GM18861 (cell line): ENCODE results near the gene C11orf58.
A peak's percentile ranks its signal among the peaks of the same experiment; 100 is the strongest.

ENCODE experiments used
- ATAC-seq: cut with Tn5 transposase; IDR thresholded peaks from one replicate; pipeline ENCODE4 v1.9.1; 2021; ENCODE audit not compliant: unreplicated experiment

The C11orf58 gene

DNA sequence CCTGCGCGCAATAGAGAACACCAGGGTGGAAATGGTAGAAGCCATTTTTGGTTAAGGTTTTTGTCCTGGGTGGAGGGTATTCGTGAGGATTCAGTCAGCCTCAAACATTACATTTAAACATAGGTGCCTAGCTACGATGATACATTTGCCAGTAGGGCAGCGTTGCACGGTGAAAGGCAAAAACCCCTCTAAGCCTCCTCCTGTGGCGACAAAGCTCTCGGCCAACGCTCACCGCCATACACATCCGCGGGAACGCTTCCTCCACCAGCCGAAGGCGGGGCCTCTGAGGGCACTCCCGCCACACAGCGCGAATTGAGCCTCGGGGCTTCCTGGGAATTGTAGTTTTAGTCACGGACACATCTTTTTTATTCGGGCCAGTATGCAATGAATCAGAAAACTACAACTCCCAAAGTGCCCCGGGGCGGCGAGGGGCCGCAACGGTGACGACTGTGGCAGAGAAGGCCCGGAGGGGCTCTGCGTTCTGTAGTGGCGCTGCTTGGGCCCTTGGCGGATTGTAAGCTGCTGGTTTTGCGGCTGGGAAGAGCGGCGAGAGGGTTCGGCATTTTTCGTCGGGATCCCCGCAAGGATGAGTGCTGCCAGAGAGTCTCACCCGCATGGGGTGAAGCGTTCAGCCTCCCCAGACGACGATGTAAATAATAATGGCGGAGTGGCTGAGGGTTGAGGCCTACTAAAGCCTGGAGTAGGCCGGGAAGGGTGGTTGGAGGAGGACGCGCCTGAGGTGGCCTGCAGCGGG, at the start of gene C11orf58:
TSS of gene C11orf58 (plus strand) at position 455 of the 754 bp plus-strand sequence. CDS start at position 587, 132 bp downstream.
- peak; percentile 99 for ATAC-seq

DNA sequence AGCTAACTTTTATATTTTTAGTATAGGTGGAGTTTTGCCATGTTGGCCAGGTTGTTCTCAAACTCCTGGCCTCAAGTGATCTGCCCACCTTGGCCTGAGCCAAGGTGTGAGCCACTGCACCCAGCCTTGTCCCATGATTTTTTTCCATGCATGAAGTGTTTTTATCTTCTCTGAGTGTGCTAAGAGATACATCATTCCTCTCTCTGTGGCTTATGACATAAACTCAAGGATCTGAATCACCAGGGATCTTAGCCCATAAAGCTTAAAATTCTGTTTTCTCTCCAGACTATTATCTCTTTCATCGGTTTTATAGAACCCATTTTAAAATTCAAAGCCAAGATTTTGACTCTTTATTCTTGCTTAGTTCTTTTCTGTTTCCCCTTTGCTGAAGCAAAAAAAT, 48.4 kb upstream of the C11orf58 start:
- no peak for ATAC-seq

DNA sequence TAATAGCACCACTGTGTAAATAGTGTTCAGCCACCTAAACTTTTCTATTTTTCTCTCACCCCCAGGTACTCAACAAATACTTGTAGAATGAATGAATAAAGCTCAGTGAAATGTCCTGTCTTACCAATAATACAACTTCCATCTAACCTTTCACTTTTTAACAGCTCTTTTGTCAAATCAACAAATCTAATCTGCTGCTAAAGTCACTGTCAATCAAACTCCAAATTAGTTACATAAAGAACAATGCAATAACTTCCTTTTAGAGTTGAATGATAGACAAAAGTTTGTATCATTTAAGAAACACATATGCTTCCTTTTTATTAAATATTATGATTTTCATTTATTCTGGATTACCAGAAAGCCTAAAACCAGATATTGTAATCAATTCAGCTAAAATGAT, 34.7 kb upstream of the C11orf58 start:
- ATAC-seq, result no peak

DNA sequence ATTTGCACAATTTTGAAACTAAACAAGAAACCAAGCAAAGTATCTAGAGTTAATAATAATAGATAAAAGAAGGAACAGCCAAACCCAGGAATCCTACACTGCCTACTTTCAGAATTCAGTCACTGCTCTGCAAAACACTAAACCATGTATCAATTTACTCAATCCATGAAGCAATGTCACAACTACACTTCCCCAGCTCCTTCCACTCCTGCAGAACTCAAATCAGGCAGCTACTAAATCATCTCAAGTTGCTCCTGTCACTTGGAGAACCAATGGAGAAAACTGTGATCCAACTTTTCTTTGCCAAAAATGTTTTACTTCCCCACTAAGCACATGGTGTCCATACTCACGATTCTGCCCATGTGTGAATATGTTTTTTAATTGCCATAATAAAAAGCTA, 24.9 kb upstream of the C11orf58 start:
- no peak for ATAC-seq

DNA sequence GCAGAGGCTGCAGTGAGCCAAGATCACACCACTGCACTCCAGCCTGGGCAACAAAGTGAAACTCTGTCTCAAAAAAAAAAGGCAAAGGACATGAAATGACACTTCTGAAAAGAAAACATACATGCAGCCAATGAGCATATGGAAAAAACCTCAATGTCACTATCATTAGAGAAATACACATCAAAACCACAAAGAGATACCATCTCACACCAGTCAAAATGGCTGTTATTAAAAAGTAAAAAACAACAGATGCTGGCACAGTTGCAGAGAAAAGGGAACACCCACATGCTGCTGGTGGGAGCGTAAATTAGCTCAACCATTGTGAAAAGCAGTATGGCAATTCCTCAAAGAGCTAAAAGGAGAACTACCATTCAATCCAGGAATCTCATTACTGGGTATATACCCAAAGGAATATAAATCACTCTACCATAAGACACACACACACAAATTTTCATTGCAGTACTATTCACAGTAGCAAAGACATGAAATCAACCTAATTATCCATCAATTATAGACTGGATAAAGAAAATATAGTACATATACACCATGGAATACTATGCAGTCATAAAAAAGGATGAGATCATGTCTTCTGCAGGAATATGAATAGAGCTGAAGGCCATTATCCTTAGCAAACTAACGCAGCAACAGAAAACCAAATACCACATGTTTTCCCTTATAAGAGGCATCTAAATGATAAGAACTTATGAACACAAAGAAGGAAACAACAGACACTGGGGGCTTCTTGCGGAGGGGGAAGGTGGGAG, 15.7 kb upstream of the C11orf58 start:
- ATAC-seq, result no peak

DNA sequence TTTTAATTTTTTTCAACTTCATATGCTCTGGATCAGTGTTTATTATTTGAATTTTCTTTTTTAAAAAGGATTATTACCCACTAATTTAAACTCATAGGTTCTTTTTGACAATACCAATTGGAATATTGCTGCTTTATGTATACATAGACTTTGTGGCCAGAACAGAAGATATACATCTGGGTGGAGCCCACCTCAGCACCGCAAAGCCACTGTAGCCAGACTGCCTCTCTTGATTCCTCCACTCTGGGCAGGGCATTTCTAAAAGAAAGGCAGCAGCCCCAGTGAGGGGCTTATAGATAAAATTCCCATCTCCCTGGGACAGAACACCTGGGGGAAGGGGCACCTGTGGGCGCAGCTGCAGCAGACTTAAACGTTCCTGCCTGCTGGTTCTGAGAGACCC, 10.6 kb upstream of the C11orf58 start:
- no peak for ATAC-seq

DNA sequence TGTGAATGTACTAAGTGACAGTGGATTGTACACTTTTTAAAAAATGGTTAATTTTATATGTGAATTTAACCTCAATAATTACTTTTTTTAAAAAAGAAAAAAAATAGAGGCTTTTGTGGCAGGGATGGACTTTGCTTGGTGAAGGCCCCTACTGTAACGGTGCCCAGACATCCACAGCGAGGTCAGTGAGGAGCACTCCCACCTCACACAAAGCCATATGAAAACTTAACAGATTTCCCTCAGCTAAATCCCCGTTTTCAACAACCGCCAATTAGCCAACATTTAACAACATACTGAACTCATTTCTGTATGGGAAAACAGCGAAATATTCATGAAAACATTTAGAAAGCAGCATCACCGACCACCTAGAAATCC, 642 bp upstream of the C11orf58 start:
- no peak for ATAC-seq

DNA sequence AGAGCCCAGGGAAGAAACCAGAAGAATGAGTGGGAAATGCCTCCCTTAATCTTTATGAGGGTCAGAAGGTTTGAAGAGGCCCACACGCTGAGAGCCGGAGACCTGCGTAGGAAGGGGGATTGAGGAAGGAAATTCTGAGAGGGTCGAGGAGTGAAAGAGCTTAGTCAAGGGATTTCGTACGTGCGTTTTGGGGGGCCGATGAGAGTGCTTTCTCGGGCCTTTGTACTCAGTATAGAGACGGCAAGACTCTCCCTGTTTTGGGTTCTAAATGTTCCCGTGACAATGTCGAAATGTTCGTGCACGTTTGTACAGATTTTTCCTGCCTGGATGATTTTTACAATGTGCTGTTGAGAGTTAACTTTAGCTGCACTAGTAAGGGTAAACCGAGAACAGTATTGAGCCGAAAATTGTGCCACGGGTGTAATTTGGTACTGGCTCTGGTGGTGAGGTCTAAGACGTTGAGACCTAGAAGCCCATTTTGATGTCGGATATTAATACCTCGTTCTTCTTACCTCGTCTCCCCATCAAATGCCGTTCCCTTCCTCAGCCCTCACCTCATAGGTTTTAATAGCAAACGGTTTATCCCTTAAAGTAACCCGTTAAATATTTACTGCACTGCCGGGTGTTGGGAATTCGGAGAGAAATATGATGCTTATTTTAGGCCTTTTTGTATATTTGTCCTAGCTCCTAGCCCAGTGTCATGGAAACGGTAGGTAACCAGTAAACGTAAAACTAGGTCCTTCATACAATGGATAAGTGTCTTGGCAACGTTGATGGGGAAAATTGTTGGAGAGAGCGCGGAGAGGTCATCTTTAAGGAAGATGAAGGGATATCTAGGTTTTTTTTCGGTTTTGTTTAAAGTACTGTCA, 734 bp downstream of the C11orf58 start:
- no peak for ATAC-seq

DNA sequence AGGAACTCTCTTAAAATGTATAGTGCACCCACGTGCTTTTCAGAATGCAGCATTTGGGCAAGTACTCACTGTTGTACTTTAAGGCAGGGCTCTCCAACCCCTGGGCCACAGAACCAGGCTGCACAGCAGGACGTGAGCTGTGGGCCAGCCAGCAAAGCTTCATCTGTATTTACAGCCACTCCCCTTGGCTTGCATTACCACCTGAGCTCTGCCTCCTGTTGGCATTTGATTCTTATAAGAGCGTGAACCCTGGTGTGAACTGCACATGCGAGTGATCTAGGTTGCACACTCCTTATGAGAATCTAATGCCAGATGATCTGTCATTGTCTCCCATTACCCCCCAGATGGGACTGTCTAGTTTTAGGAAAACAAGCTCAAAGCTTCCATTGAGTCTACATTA, 3.0 kb downstream of the C11orf58 start:
- ATAC-seq, result no peak

DNA sequence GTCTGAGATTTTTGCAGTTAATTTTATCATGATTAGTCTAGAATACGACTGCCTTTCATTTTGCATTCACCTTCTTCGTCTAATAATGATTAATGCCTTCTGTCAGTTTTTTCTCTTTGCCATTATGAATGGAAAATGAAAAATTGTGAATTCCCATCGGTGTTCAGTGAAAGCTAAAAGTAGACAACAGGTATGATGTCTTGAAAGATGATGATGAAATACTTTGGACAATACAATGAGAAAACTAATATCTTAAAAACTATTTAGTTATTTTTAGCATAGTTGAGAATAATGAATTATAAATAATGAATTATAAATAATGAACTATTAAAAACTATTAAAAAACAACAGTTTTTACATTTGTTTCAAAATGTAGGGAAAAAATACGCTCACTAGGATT, 5.0 kb downstream of the C11orf58 start:
- ATAC-seq, result no peak

DNA sequence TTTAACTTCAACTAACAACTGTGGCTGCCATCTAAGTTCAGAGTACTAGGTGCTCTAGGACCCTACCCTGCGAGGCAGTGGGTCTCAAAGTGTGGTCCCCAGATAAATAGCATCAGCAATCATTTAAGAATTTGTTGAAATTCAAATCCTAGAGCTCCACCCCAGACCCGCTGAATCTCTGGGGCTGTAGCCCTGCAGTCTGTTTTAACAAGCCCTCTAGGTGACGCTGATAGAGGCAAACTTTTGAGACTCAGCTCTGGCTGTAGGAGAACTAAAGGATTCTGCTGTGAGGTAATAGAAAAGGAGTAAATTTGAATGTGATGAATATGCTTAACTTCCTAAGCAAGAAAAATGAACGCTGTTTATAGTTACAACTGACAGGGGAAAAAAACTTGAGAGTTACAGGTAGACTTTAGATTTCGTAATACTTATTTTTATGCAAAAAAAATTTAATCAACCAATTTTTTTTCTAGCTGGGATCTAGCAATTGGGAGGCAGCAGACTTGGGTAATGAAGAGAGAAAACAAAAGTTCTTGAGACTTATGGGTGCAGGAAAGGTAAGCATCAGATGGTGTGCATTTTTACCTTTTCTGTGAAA, 5.8 kb downstream of the C11orf58 start:
- no peak for ATAC-seq

DNA sequence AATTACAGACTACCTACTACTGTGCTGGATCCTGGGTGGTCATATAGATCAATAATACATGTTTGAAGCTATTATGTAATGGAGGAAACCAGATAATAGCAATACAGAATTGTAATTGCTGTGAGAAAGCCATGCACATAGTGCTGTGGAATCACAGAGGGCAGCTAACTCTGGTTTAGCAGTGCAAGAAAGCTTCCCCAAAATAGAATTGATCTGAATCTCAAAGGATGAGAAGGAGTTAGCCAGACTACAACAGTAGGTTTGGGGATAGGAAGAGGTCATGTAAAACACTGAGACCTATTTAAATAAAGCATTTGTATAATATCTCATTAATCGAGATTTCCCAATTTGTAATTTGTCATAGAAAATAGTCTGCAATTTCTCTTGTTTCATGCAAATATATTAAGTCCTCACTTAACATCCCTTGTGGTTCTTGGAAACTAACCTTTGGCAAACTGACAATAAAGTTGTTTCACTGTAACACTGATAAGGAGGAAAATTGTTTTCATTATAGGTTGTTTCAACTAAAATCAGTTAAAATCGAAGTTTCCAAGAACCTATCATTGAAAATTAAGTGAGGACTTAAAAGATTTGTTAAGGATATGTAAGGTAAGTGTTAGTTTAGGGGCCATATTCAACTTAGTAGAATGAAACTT, 7.6 kb downstream of the C11orf58 start:
- no peak for ATAC-seq

DNA sequence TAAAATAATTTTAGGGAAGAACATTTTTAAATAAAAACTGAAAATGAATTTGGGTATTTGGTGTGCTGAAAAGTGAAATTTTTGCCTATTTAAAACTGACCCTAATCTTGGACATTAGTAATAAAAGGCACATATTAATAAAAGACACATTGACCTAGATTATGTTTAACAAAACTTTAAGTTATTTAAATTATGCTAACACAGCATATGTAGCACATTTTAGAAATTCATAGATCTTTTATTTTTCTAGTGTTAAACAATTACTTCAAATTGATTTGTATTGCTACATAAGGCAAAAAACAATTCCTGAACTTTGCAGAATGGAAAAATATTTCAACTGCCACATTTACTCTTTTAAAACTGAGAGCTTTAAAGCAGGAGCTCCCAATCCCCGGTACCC, 10.6 kb downstream of the C11orf58 start:
- no peak for ATAC-seq

DNA sequence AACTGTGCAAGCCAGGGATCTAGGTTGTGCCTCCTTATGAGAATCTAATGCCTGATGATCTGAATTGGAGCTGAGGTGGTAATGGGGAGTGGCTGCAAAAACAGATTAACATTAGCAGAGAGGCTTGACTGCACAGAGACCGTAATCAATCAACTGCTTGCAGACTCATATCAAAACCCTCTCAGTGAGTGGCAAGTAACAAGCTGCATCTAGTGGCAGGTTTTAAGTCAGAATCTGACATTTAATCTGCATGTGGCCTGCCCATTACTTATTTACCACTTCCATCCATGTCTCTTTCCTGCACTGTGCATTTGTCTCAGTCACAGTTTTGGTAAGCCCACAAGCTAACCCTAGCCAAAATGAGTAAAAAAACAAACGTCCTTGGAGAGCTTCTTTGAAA, 11.2 kb downstream of the C11orf58 start:
- peak; percentile 77 for ATAC-seq

DNA sequence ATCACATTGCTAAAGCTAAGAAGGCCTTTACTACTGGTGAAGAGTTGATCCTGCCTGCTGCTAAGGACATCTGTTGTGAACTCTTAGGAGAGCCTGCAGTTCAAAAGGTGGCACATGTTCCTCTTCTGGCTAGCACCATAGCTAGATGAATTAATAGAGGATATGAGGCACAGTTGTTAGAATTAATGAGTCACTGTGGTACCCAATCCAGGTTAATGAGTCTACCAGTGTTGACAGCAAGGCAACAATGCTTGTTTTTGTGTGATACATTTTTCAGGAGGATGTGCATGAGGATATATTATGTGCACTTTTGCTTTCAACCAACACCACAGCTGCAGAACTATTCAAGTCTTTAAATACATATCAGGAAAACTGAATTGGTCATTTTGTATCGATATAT, 12.0 kb downstream of the C11orf58 start:
- ATAC-seq, result no peak

DNA sequence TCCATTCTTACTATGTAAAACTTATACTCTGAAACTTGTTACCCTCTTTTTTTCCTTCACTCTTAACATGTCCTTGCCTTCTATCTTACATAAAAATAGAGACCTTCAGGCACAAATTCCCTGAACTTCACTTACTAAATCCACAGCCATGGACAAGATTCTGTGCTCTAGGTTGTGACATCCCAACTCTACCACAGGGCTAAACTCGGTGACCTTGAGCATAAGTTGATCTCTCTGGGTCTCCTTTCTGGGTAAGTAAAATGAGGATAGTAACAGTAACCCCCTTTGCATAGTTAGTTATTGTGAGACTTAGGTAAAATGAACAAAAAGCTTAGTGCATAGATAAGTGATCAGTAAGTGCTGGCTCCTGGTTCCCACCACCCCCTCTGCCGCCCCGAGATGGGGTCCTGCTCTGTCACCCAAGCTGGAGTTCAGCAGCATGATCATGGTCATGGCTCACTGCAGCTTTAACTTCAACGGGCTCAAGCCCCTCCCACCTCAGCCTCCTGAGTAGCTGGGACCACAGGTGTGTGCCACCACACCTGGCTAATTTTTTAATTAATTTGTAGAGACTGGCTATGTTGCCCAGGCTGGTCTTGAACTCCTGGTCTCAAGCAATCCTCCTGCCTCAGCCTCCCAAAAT, 20.1 kb downstream of the C11orf58 start:
- ATAC-seq, result no peak

DNA sequence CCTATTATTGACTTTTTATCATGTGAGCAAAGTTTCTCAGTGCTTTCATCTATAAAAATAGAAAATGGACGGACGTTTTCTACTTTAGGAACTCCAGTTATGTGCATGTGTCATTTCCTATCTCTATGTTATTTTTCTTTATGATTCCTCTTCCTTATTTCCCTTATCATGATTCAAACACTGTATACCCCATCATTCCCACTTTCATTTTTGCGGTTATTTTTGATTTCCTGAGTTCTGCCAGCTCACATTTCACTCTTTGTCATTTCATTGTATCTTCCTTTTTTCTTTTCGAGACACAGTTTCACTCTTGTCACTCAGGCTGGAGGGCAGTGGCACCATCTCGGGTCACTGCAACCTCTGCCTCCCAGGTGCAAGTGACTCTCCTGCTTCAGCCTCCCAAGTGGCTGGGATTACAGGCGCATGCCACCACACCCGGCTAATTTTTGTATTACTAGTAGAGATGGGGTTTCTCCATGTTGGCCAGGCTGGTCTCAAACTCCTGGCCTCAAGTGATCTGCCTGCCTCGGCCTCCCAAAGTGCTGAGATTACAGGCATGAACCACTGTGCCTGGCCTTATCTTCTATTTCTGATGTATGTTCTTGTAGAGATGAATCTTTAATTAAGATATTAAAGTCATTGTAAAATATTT, 21.5 kb downstream of the C11orf58 start:
- no peak for ATAC-seq

DNA sequence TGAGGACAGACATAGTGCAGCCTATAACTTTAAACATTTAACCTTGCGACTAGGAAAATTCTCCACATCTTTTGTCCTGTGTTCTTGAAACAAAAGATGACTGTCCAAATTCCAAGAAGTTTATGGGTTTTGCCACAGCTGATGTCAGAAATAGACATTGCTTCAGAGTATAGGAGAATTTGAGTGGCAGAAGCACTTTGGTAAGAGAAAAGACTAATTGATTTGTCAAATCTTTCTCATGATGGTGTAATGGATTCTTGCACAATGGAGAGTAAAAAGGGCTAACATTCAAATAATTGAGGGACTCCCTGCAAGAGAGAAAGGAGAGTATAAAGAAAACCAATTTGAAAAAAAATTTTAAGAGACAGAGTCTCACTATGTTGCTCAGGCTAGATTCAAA, 25.3 kb downstream of the C11orf58 start:
- ATAC-seq, result no peak

DNA sequence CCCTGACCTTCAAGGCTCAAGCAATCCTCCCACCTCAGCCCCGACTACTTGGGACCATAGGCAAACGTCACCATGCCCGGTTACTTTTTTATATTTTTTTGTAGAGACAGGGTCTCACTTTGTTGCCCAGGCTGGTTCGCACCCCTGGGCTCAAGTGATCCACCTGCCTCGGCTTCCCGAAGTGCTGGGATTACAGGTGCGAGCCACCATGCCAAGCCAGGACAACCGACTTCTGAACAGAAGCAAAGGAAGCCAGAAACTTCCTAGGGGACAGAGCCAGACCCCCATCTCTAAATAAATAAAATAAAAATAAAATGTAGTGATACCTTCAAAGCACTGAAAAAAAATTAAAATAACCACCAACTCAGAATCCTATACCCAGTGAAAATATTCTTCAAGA, 26.4 kb downstream of the C11orf58 start:
- ATAC-seq, result no peak

DNA sequence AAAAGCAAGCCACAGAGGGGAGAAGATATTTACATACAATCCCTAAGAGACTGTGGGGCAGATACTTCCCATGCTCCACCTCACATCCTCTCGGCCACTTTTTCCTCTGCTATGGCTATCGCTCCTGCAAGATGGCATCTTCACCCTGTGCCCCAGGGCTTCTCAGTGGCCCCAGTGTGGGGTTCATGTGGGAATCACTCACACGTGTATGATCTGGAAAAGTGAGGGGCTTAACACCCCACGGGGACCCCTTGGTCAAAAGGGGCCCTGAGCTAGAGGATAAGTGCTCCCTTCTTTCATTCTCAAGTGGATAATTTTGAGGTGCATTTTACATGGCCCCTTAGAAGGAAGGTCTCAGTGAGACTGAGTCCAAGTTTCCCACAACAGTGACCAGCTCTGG, 28.7 kb downstream of the C11orf58 start:
- ATAC-seq, result no peak
